GM13976 (cell line): ENCODE results near the gene FYN.

Experiments
- DNase-seq: peaks from one replicate; pipeline ENCODE4 v3.0.0; 2012; ENCODE audit warnings: low spot score
- CTCF ChIP-seq: IDR thresholded peaks from 2 replicates; pipeline ENCODE4 v1.5.1; 2012; ENCODE audit warnings: borderline replicate concordance, mild to moderate bottlenecking; ENCODE audit not compliant: insufficient read depth; ENCODE audit errors: extremely low read depth, missing control alignments, control extremely low read depth
- in situ Hi-C: fragments of 300-500 bp; cut with MboI; formaldehyde crosslinking; loops from one replicate; pipeline ENCODE4 v1.12.0; 2022; ENCODE audit warnings: low sequenced_read_pairs, mixed read lengths, inconsistent platforms; ENCODE audit not compliant: unreplicated experiment

Gene FYN

GRCh38 chr6:111810294-111811131, 62.7 kb downstream of the FYN start:
- no peak for DNase-seq
- in situ Hi-C loops = no loop called here
- TF ChIP-seq CTCF = no peak

- in situ Hi-C loops = no loop called here
Observed at GRCh38 chr6:111809766-111810165, 63.5 kb downstream of the FYN start.

GRCh38 chr6:111809264-111809663, 64.0 kb downstream of the FYN start:
- in situ Hi-C loops = no loop called here
- TF ChIP-seq CTCF = no peak
- DNase-seq = no peak

More at GRCh38 chr6:111809766-111810165, 63.5 kb downstream of the FYN start:
- TF ChIP-seq CTCF = no peak
- DNase-seq = no peak

GRCh38 chr6:111808493-111808892, 64.8 kb downstream of the FYN start:
- DNase-seq = no peak
- no peak for TF ChIP-seq CTCF
- in situ Hi-C loops = no loop called here

- in situ Hi-C loops = no loop called here
- TF ChIP-seq CTCF = no peak
Observed at GRCh38 chr6:111806561-111807497, 66.4 kb downstream of the FYN start.

GRCh38 chr6:111806165-111806547, 67.1 kb downstream of the FYN start:
- no peak for TF ChIP-seq CTCF
- in situ Hi-C loops = no loop called here
- no peak for DNase-seq

More at GRCh38 chr6:111806561-111807497, 66.4 kb downstream of the FYN start:
- no peak for DNase-seq
